Measurements from ENCODE around the gene UPF2.
A peak's percentile ranks its signal among the peaks of the same experiment; 100 is the strongest.
"Not testable (repeated sequence)": the region's sequence is repeated elsewhere in the genome, so short reads cannot be mapped to it uniquely, and the experiment has no call there.

The UPF2 gene

GRCh38 chr10:12042797-12043651 is at the start of gene UPF2:
Gene UPF2, minus strand, starts transcription at chr10:12042809. Its CDS starts 7,386 bp downstream, at chr10:12035423.
- peak; percentile 16 for FAIRE-seq

GRCh38 chr10:12091421-12091820 is 48.8 kb upstream of the UPF2 start:
- no peak for FAIRE-seq

- no peak for FAIRE-seq
Measured at GRCh38 chr10:12088919-12089318, 46.3 kb upstream of the UPF2 start.

GRCh38 chr10:12081879-12082557 is 39.4 kb upstream of the UPF2 start:
- FAIRE-seq: no peak

GRCh38 chr10:12081470-12081869 is 38.9 kb upstream of the UPF2 start:
- no peak for FAIRE-seq

GRCh38 chr10:12077580-12078180 is 35.1 kb upstream of the UPF2 start:
- no peak for FAIRE-seq

GRCh38 chr10:12073526-12073925 is 30.9 kb upstream of the UPF2 start:
- FAIRE-seq: no peak

GRCh38 chr10:12071441-12071840 is 28.8 kb upstream of the UPF2 start:
- not testable (repeated sequence) for FAIRE-seq

GRCh38 chr10:12068449-12069269 is 26.1 kb upstream of the UPF2 start, which contains the start of gene DHTKD1:
Gene DHTKD1, plus strand, starts transcription at chr10:12068954. Its CDS starts 80 bp downstream, at chr10:12069034.
- peak; percentile 79 for FAIRE-seq

GRCh38 chr10:12067336-12067735 is 24.7 kb upstream of the UPF2 start:
- FAIRE-seq: no peak

- FAIRE-seq: no peak
Measured at GRCh38 chr10:12063483-12063818, 20.8 kb upstream of the UPF2 start.

- no peak for FAIRE-seq
Measured at GRCh38 chr10:12062754-12063482, 20.3 kb upstream of the UPF2 start.

- FAIRE-seq: no peak
Measured at GRCh38 chr10:12061124-12061523, 18.5 kb upstream of the UPF2 start.

GRCh38 chr10:12056748-12057147 is 14.1 kb upstream of the UPF2 start:
- no peak for FAIRE-seq

GRCh38 chr10:12055732-12056131 is 13.1 kb upstream of the UPF2 start:
- no peak for FAIRE-seq

GRCh38 chr10:12051241-12051640 is 8.6 kb upstream of the UPF2 start:
- no peak for FAIRE-seq

GRCh38 chr10:12050528-12050927 is 7.9 kb upstream of the UPF2 start:
- FAIRE-seq: no peak

GRCh38 chr10:12048547-12048946 is 5.9 kb upstream of the UPF2 start:
- no peak for FAIRE-seq

GRCh38 chr10:12045596-12045995 is 3.0 kb upstream of the UPF2 start:
- no peak for FAIRE-seq

- FAIRE-seq: no peak
Measured at GRCh38 chr10:12042409-12042796, 206 bp downstream of the UPF2 start.

- FAIRE-seq: no peak
Measured at GRCh38 chr10:12041766-12042408, 722 bp downstream of the UPF2 start.

Measured in A204.1 (cell line).